Subcutaneous abdominal adipose tissue (tissue), 5 donors: ENCODE results near the gene TWNK.
"Not testable (repeated sequence)": the region's sequence is repeated elsewhere in the genome, so short reads cannot be mapped to it uniquely, and the experiment has no call there.

Experiments
- H3K27ac ChIP-seq: one replicate; pipeline ENCODE4 v1.7.0; 2013; ENCODE audit warnings: low read depth, mild to moderate bottlenecking, inconsistent platforms, low read length, moderate library complexity
- H3K27me3 ChIP-seq, 5 donors: one replicate each; pipeline ENCODE4 v1.7.0; 2013; ENCODE audit warnings: low read length in 5 of 5, inconsistent platforms in 1 of 5; ENCODE audit not compliant: control insufficient read depth in 5 of 5, insufficient read depth in 4 of 5
- H3K36me3 ChIP-seq, 5 donors: one replicate each; pipeline ENCODE4 v1.7.0; 2013; ENCODE audit warnings: low read length in 5 of 5; ENCODE audit not compliant: control insufficient read depth in 5 of 5, insufficient read depth in 5 of 5
- H3K4me1 ChIP-seq, 5 donors: one replicate each; pipeline ENCODE4 v1.7.0; 2013; ENCODE audit warnings: low read length in 5 of 5, mild to moderate bottlenecking in 3 of 5, moderate library complexity in 1 of 5; ENCODE audit not compliant: control insufficient read depth in 5 of 5, insufficient read depth in 5 of 5
- H3K4me3 ChIP-seq, 5 donors: one replicate each; pipeline ENCODE4 v1.7.0; 2013; ENCODE audit warnings: low read length in 5 of 5, low read depth in 1 of 5
- H3K9ac ChIP-seq, 5 donors: one replicate each; pipeline ENCODE4 v1.7.0; 2013; ENCODE audit warnings: low read length in 5 of 5, mild to moderate bottlenecking in 4 of 5, moderate library complexity in 3 of 5
- H3K9me3 ChIP-seq, 5 donors: one replicate each; pipeline ENCODE4 v1.7.0; 2013; ENCODE audit warnings: low read length in 5 of 5; ENCODE audit not compliant: control insufficient read depth in 5 of 5
- donor health status: healthy.
- donor health status: healthy.
- donor health status: healthy.
- donor health status: healthy.
- donor health status: healthy.

The TWNK gene

DNA sequence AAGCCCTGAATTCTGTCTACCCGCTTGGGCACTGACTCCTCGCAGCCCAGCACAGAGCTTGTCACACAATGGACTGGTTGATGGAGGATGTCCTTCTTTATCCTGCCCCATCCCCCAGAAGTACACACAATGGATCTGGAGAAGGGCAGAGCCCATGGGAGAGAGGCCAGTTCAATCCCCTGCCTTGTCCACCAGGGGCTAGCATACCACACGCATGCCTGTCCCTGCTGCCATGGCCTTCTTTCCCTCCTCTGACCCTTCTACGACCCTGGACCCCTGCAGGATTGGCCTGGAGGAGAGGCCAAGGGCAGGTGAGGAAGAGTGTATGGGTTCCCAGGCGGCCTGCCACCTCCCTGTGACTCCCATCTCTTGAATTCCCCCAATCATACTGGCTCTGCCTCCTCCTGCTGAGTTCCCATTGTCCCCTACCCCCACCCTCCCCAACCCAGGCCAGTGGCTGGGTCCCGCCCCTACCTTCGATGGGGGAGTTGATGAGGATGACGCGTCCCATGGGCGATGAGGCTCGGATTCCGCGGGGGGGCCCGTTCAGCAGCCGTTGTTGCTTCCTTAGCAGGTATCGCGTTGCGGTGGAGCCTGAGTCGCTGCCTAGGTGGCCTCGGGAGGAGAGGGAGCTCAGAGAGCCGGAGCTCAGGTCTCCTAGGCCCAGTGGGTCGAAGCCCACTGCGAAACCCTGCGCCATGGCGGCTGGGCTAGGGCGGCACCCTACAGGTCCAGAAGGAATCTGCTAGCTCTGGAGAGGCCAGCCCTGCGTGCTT, 42.4 kb downstream of the TWNK start:
- H3K9ac ChIP-seq: no peak overlapping the region
- peaks cover 2 to 52% (median 26%) of the 10 kb centered on the region in 5 donors for H3K4me1 ChIP-seq
- peaks cover 0 to 3% (median 2%) of the 10 kb centered on the region in 5 donors for H3K36me3 ChIP-seq
- no peak overlapping the region for H3K4me3 ChIP-seq
- H3K27ac ChIP-seq: no peak overlapping the region
- no peaks in the 10 kb centered on the region for H3K27me3 ChIP-seq
- H3K9me3 ChIP-seq: no peaks in the 10 kb centered on the region

DNA sequence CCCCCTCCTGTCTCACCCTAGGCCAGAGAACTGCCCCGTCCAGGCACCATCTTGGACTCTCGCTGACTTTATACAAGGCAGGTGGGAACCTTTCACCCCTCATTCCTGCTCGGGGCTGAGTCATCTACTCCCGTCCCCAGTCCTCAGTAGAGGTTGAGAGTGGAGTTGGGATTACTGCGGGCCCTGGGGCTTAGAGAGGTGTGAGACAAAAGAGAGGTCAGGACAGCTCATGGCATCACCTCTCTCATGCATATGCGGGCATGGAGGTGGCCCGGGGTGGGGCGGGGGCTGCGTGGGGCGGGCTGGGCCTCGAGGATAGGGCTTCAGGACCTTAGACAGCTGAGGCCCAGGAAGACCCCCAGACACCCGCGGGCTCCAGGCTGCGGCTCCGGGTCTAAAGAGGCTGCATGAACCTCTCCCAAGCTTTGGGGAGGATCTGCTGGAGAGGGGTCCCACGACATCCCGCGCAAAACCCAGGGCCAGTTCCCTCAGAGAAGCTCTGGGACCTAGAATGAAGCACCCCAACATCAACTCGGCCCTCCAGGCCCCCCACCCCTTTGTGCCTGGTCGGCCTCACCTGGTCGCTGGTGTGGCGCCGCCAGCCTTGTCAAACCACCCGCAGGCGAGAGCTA, 43.3 kb downstream of the TWNK start:
- peak overlapping the region in 3 of 5 donors; percentile 85 to 92 (median 91) for H3K9ac ChIP-seq
- H3K4me1 ChIP-seq: peaks cover 2 to 52% (median 26%) of the 10 kb centered on the region in 5 donors
- H3K9me3 ChIP-seq: no peaks in the 10 kb centered on the region
- H3K36me3 ChIP-seq: peaks cover 0 to 12% (median 11%) of the 10 kb centered on the region in 5 donors
- no peaks in the 10 kb centered on the region for H3K27me3 ChIP-seq
- H3K4me3 ChIP-seq: peak overlapping the region in 4 of 5 donors; percentile 90 to 95 (median 92)
- H3K27ac ChIP-seq: no peak overlapping the region

DNA sequence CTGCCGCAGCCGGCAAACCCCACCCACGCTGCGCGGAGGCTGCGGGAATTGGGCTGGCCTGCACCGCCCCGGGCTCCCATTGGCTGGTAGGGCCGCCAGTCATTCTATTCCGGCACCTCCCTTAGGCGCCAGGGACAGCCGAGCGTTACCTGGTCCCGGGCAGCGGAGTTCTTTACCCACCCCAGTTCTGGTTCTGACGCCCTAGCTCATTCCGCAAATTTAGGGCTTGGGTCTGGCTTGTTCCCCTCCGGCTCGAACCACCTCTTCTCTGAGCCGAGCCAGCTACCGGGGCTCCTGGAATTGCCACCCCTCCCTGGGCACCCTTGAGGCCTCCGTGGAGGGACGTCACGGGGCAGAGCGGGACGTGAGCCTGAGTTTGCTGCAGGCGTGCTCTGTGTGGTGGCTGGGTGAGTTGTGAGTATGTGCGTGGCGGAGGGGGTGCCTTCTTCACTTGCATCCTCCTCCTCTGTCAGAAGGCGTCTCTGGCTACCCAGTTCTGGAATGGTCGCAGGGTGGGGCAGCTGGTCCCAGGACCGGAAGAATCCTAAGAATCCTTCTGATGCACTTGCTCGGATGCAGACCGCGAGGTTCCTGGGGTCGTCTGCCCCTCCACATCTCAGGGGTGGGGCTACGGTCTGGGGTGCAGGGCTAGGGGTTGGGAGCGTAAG, 43.9 kb downstream of the TWNK start, which contains the start of the genes PDZD7 and SFXN3:
TSS of gene PDZD7 (minus strand) at position 2 of the 668 bp plus-strand sequence. CDS start 910 bp downstream, outside the sequence.
TSS of gene SFXN3 (plus strand) at position 107 of the 668 bp plus-strand sequence. CDS start 3,461 bp downstream, outside the sequence.
- Histone ChIP-seq H3K9me3 (no peaks in the 10 kb centered on the region), H3K4me1 (peaks cover 2 to 52% (median 26%) of the 10 kb centered on the region in 5 donors), H3K9ac (peak within 1 kb of the TSS; percentile 63 to 92 (median 88)), H3K27ac (peak within 1 kb of the TSS; percentile 90), H3K36me3 (peaks cover 0 to 19% (median 17%) of the 10 kb centered on the region in 5 donors), H3K4me3 (peak within 1 kb of the TSS; percentile 90 to 96 (median 93)), H3K27me3 (no peaks in the 10 kb centered on the region)

DNA sequence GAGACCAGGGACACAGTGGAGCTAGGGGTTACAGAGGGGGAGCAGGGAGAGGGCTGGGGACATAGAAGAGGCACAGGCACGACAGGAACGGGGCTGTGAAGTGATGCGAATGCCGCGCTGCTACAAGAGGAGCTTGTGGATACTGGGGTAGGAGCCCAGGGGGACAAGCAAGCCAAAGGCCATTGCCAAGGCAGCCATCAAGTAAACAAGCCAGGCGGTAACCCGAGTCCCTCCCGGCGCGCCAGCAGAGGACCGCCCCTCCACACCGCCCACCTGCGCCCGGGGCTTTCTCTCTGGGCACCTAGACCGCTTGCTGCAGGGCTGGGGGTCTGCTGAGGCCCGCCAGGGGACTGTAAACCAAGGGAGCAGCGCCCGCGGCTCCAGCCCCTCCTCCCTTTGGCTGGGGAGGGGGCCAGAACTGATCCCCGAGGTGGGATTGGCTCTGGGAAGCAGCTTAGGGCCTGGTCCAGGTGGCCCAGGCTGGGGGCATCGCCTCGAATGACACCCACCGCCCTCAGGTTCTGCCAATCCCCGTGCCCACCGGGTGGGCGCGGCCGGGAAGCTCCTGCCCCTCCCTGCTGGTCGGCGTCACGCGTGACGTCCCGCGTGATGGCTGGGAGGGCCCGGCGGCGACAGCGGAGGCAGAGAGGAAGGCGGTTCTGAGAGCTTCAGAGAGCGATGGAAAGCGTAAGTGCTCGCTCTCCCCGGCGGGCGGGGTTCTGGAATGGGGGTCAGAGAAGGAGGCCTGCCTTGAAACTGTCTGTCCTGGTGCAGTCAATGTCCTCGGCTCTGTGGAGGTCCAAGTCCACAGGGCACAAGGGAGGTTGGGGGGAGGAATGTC, 44.7 kb downstream of the TWNK start:
- H3K27me3 ChIP-seq: no peaks in the 10 kb centered on the region
- H3K9me3 ChIP-seq: no peaks in the 10 kb centered on the region
- peak overlapping the region; percentile 90 for H3K27ac ChIP-seq
- H3K4me3 ChIP-seq: peak overlapping the region; percentile 90 to 96 (median 93)
- peaks cover 0 to 26% (median 25%) of the 10 kb centered on the region in 5 donors for H3K36me3 ChIP-seq
- peaks cover 2 to 52% (median 26%) of the 10 kb centered on the region in 5 donors for H3K4me1 ChIP-seq
- H3K9ac ChIP-seq: peak overlapping the region; percentile 77 to 92 (median 88)

DNA sequence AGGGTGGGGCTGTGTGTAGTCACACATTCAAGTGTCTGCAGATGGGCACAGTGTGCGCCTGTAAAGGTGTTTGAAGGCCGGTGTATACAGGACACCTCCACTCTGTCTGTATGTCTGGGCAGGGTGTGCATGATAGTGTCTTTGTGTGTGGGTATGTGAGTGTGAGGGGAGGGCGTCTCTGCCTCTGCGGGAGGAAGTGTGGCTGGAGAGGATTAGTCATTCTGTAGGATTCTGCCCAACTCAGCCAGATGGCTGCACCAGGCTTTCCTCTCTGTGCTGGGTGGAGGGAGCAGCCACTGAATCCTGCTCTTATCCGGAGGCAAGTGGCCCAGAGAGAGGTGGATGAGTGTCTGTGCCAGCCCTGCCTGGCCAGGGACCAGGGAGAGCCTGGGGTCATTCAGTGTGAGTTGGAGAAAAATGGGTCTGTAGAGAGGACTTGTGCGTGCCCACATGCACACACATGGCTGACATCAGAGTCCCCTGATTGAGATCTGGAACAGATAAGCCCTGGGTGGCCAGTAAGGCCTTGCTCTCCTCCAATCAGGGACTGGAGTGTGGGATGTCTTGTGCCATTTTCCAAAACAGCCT, 45.4 kb downstream of the TWNK start:
- peaks cover 2 to 52% (median 26%) of the 10 kb centered on the region in 5 donors for H3K4me1 ChIP-seq
- H3K9me3 ChIP-seq: no peaks in the 10 kb centered on the region
- no peaks in the 10 kb centered on the region for H3K27me3 ChIP-seq
- H3K27ac ChIP-seq: peak overlapping the region; percentile 90
- peak overlapping the region; percentile 89 to 95 (median 91) for H3K4me3 ChIP-seq
- H3K36me3 ChIP-seq: peaks cover 0 to 33% (median 32%) of the 10 kb centered on the region in 5 donors
- peak overlapping the region; percentile 77 to 92 (median 88) for H3K9ac ChIP-seq

DNA sequence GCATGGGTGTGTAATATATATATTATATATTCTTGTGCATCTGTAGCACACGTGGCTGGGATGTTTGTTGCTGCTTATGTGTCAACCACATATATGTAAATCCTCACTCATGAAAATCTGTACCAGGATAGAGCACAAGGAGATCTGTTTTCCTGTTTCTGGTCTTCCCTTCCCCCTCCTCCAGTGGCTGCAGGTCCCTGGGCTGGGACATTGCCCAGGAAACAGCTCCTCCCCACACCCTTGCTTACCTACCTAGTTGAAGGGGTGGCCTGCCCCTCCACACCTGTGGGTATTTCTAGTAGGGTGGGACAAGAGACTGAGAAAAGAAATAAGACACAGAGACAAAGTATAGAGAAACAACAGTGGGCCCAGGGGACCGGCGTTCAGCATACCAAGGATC, 45.9 kb downstream of the TWNK start:
- Histone ChIP-seq H3K36me3 (peaks cover 0 to 39% (median 38%) of the 10 kb centered on the region in 5 donors), H3K27me3 (no peaks in the 10 kb centered on the region), H3K27ac (peak overlapping the region; percentile 90), H3K4me1 (peaks cover 2 to 51% (median 26%) of the 10 kb centered on the region in 5 donors), H3K4me3 (peak overlapping the region; percentile 89 to 95 (median 91)), H3K9ac (peak overlapping the region in 1 of 5 donors; percentile 18), H3K9me3 (no peaks in the 10 kb centered on the region)

DNA sequence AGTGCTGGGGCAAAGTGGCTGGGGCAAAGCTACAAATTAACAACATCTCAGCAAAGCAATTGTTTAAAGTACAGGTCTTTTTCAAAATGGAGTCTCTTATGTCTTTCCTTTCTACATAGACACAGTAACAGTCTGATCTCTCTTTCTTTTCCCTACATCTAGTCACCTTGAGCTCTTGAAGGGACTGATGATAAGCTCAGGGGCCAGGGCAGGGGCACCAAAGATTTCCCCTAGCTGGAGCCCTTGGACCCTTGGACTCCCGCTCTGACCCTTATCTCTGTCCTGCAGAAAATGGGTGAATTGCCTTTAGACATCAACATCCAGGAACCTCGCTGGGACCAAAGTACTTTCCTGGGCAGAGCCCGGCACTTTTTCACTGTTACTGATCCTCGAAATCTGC, 47.1 kb downstream of the TWNK start:
- peaks cover 2 to 40% (median 26%) of the 10 kb centered on the region in 5 donors for H3K4me1 ChIP-seq

DNA sequence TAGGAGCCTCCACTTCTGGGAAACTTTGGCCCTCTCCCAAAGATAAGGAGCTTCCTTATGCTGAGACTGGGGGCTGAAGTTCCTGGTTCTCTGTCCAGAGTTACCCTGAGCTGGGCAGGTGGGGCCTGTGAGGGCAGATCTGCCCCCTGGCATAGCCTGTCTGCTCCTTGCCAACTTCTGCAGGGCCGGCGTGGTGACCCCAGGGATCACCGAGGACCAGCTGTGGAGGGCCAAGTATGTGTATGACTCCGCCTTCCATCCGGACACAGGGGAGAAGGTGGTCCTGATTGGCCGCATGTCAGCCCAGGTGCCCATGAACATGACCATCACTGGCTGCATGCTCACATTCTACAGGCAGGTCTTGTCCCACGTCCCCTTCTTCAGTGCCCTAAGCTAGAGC, 48.0 kb downstream of the TWNK start:
- Histone ChIP-seq H3K27ac (no peak overlapping the region), H3K4me1 (peaks cover 2 to 34% (median 26%) of the 10 kb centered on the region in 5 donors), H3K9me3 (no peaks in the 10 kb centered on the region), H3K9ac (no peak overlapping the region), H3K4me3 (no peak overlapping the region), H3K27me3 (no peaks in the 10 kb centered on the region), H3K36me3 (peaks cover 0 to 59% (median 56%) of the 10 kb centered on the region in 5 donors)

More for the DNA sequence above, 47.1 kb downstream of the TWNK start:
- H3K9me3 ChIP-seq, H3K27me3 ChIP-seq, H3K4me3 ChIP-seq, H3K27ac ChIP-seq, H3K9ac ChIP-seq: not testable (repeated sequence)
- peaks cover 0 to 50% (median 48%) of the 10 kb centered on the region in 5 donors for H3K36me3 ChIP-seq
